Suprapubic skin (tissue), 4 donors: ENCODE results near the gene BICD1. TPM values are rescaled to one million over a fixed set of nuclear protein-coding genes. Genes with fewer than 3 reads are reported as not detected.
"Not testable (repeated sequence)": the region's sequence is repeated elsewhere in the genome, so short reads cannot be mapped to it uniquely, and the experiment has no call there.

ENCODE experiments used
- DNase-seq, 2 donors: peaks; one replicate each; pipeline ENCODE4 v3.0.0-alpha.2; 2019; ENCODE audit warnings: low spot score in 2 of 2
- H3K27ac ChIP-seq: fragments of 200-600 bp; sonication (generic); one replicate; pipeline ENCODE4 v1.5.1; 2019
- H3K27me3 ChIP-seq: fragments of 200-600 bp; sonication (generic); one replicate; pipeline ENCODE4 v1.5.1; 2019
- H3K36me3 ChIP-seq: fragments of 200-600 bp; sonication (generic); one replicate; pipeline ENCODE4 v1.5.1; 2019
- H3K4me1 ChIP-seq: fragments of 200-600 bp; sonication (generic); one replicate; pipeline ENCODE4 v1.5.1; 2019
- H3K4me3 ChIP-seq: fragments of 200-600 bp; sonication (generic); one replicate; pipeline ENCODE4 v1.5.1; 2019; ENCODE audit warnings: mild to moderate bottlenecking
- H3K9me3 ChIP-seq: fragments of 200-600 bp; sonication (generic); one replicate; pipeline ENCODE4 v1.5.1; 2019
- CTCF ChIP-seq, 2 donors: fragments of 200-600 bp in 1 of 2; fragments of 450-650 bp in 1 of 2; sonication (generic) in 1 of 2; IDR thresholded peaks; one replicate each; pipeline ENCODE4 v1.5.1; 2016 to 2019; ENCODE audit warnings: antibody characterized with exemption in 2 of 2, mild to moderate bottlenecking in 1 of 2, moderate library complexity in 1 of 2
- EP300 ChIP-seq: sonication (generic); formaldehyde crosslinking; IDR thresholded peaks from one replicate; pipeline ENCODE4 v1.6.1; 2017; ENCODE audit warnings: antibody characterized with exemption
- POLR2A ChIP-seq, 2 donors: fragments of 450-650 bp; IDR thresholded peaks; one replicate each; pipeline ENCODE4 v1.6.1; 2017; ENCODE audit warnings: antibody characterized with exemption in 2 of 2, mild to moderate bottlenecking in 2 of 2, moderate library complexity in 2 of 2
- POLR2AphosphoS5 ChIP-seq, 3 donors: sonication (generic); formaldehyde crosslinking; IDR thresholded peaks; one replicate each; pipeline ENCODE4 v1.6.1; 2017; ENCODE audit warnings: antibody characterized with exemption in 3 of 3
- WGBS: methylation state at CpG from one replicate; pipeline ENCODE4 v1.1.5; 2018; 5-methylcytosine and 5-hydroxymethylcytosine counted together
- total RNA-seq, 4 donors: library from RNA; depleted of rRNA; stranded (reverse); fragments of >200 nt; gene quantifications; one replicate each; pipeline ENCODE4 v1.1.0, GENCODE V29; 2016

Gene BICD1
- total RNA-seq, 4 donors from 2014 or later, result 1.5 to 5.4 (median 2.5) TPM

- Histone ChIP-seq H3K9me3 (no peaks in the 10 kb centered on the region), H3K27ac (no peak overlapping the region), H3K27me3 (no peaks in the 10 kb centered on the region), H3K36me3 (no peaks in the 10 kb centered on the region), H3K4me1 (no peaks in the 10 kb centered on the region), H3K4me3 (no peak overlapping the region)
- DNase-seq, result no peak
- 76% methylated on average over 4 of the region's 5 CpGs for WGBS
- TF ChIP-seq EP300, result no peak
- TF ChIP-seq POLR2AphosphoS5 (IDR thresholded peaks at IDR 0.05), result no peak
Observed at GRCh38 chr12:32087306-32087705, 19.3 kb upstream of the BICD1 start.

- no peak overlapping the region for H3K27ac ChIP-seq
- DNase-seq, result no peak
- 81% methylated on average over 5 of the region's 5 CpGs for WGBS
- H3K4me3 ChIP-seq, result no peak overlapping the region
- no peaks in the 10 kb centered on the region for H3K4me1 ChIP-seq
- TF ChIP-seq POLR2AphosphoS5 (IDR thresholded peaks at IDR 0.05) (no peak), CTCF (IDR thresholded peaks at IDR 0.05) (no peak), POLR2A (IDR thresholded peaks at IDR 0.05) (no peak), EP300 (no peak)
- H3K27me3 ChIP-seq, result no peaks in the 10 kb centered on the region
- no peaks in the 10 kb centered on the region for H3K9me3 ChIP-seq
- H3K36me3 ChIP-seq, result no peaks in the 10 kb centered on the region
Observed at GRCh38 chr12:32089156-32089555, 17.5 kb upstream of the BICD1 start.

GRCh38 chr12:32089586-32089985 is 17.1 kb upstream of the BICD1 start:
- no peak for TF ChIP-seq EP300
- TF ChIP-seq POLR2A (IDR thresholded peaks at IDR 0.05), result no peak
- no peak for TF ChIP-seq CTCF (IDR thresholded peaks at IDR 0.05)
- no peak for TF ChIP-seq POLR2AphosphoS5 (IDR thresholded peaks at IDR 0.05)
- Histone ChIP-seq H3K27ac (no peak overlapping the region), H3K36me3 (no peaks in the 10 kb centered on the region), H3K4me1 (no peaks in the 10 kb centered on the region), H3K4me3 (no peak overlapping the region), H3K27me3 (no peaks in the 10 kb centered on the region), H3K9me3 (no peaks in the 10 kb centered on the region)
- no peak for DNase-seq
- 60% methylated on average over 3 of the region's 3 CpGs for WGBS

GRCh38 chr12:32091696-32092095 is 15.0 kb upstream of the BICD1 start:
- no peak for TF ChIP-seq CTCF (IDR thresholded peaks at IDR 0.05)
- TF ChIP-seq POLR2AphosphoS5 (IDR thresholded peaks at IDR 0.05), result no peak
- no peak for TF ChIP-seq POLR2A (IDR thresholded peaks at IDR 0.05)
- TF ChIP-seq EP300, result no peak
- Histone ChIP-seq H3K27ac (no peak overlapping the region), H3K36me3 (no peaks in the 10 kb centered on the region), H3K9me3 (no peaks in the 10 kb centered on the region), H3K27me3 (no peaks in the 10 kb centered on the region), H3K4me1 (no peaks in the 10 kb centered on the region), H3K4me3 (no peak overlapping the region)
- 53% methylated on average over 1 of the region's 1 CpG for WGBS
- no peak for DNase-seq

- Histone ChIP-seq H3K9me3 (no peaks in the 10 kb centered on the region), H3K27me3 (no peaks in the 10 kb centered on the region), H3K36me3 (no peaks in the 10 kb centered on the region), H3K4me3 (no peak overlapping the region), H3K4me1 (no peaks in the 10 kb centered on the region), H3K27ac (no peak overlapping the region)
- no peak for DNase-seq
- 81% methylated on average over 4 of the region's 4 CpGs for WGBS
- no peak for TF ChIP-seq CTCF (IDR thresholded peaks at IDR 0.05)
- TF ChIP-seq POLR2AphosphoS5 (IDR thresholded peaks at IDR 0.05), result no peak
- TF ChIP-seq EP300, result no peak
- no peak for TF ChIP-seq POLR2A (IDR thresholded peaks at IDR 0.05)
Observed at GRCh38 chr12:32098112-32098511, 8.5 kb upstream of the BICD1 start.

GRCh38 chr12:32099275-32099674 is 7.4 kb upstream of the BICD1 start:
- DNase-seq, H3K27me3 ChIP-seq, H3K4me1 ChIP-seq, H3K36me3 ChIP-seq, H3K27ac ChIP-seq, H3K9me3 ChIP-seq, H3K4me3 ChIP-seq: not testable (repeated sequence)
- WGBS, result no CpG with 5 or more reads among the region's 1 CpG
